Germinal center (tissue), 1 donor: ENCODE measurements around the gene FAM107A.
"Not testable (repeated sequence)": the region's sequence is repeated elsewhere in the genome, so short reads cannot be mapped to it uniquely, and the experiment has no call there.

Experiments used
- DNase-seq: peaks from one replicate; pipeline ENCODE4 v3.0.0; 2012; ENCODE audit warnings: mixed read lengths, low spot score

The FAM107A gene

GRCh38 chr3:58535531-58536500 is 41.4 kb downstream of the FAM107A start:
- DNase-seq, result no peak

GRCh38 chr3:58534592-58535494 is 42.3 kb downstream of the FAM107A start:
- no peak for DNase-seq

GRCh38 chr3:58532794-58533220 is 44.4 kb downstream of the FAM107A start:
- DNase-seq, result peak; percentile 92

- no peak for DNase-seq
These were observed 45.2 kb downstream of the FAM107A start for GRCh38 chr3:58531956-58532355.

- no peak for DNase-seq
These were observed 45.6 kb downstream of the FAM107A start for GRCh38 chr3:58531555-58531954.

GRCh38 chr3:58530354-58530865 is 46.8 kb downstream of the FAM107A start:
- DNase-seq, result no peak

- no peak for DNase-seq
These were observed 47.5 kb downstream of the FAM107A start for GRCh38 chr3:58529516-58530353.

GRCh38 chr3:58528629-58529028 is 48.6 kb downstream of the FAM107A start:
- no peak for DNase-seq

- not testable (repeated sequence) for DNase-seq
These were observed 49.8 kb downstream of the FAM107A start for GRCh38 chr3:58527440-58527839.

GRCh38 chr3:58526515-58526957 is 50.7 kb downstream of the FAM107A start:
- DNase-seq, result no peak

- DNase-seq, result no peak
These were observed 52.8 kb downstream of the FAM107A start for GRCh38 chr3:58524326-58524888.

GRCh38 chr3:58522759-58523425 is 54.3 kb downstream of the FAM107A start:
- no peak for DNase-seq

GRCh38 chr3:58521917-58522631 is 55.1 kb downstream of the FAM107A start:
- no peak for DNase-seq

- no peak for DNase-seq
These were observed 55.9 kb downstream of the FAM107A start for GRCh38 chr3:58521336-58521670.

GRCh38 chr3:58520403-58521335 is 56.5 kb downstream of the FAM107A start:
- no peak for DNase-seq

GRCh38 chr3:58519668-58520402 is 57.4 kb downstream of the FAM107A start:
- DNase-seq, result no peak

- no peak for DNase-seq
These were observed 58.9 kb downstream of the FAM107A start for GRCh38 chr3:58518291-58518789.

GRCh38 chr3:58514405-58514804 is 62.8 kb downstream of the FAM107A start:
- DNase-seq, result no peak
